OCI-LY3 (cell line): Measurements from ENCODE around the gene EPS15.

ENCODE experiments used
- CTCF ChIP-seq: fragments of 200-600, 300-600 bp; sonication (generic); IDR thresholded peaks from 2 replicates; pipeline ENCODE4 v1.5.1; 2014; ENCODE audit warnings: antibody characterized with exemption, low read length, low read depth
- EZH2phosphoT487 ChIP-seq: fragments of 200-600 bp; shearing (Covaris generic); IDR thresholded peaks from 2 replicates; pipeline ENCODE4 v1.6.1; 2018; ENCODE audit warnings: antibody characterized with exemption, mixed run types, low read depth

GRCh38 chr1:51472359-51472758, 46.7 kb downstream of the EPS15 start:
- no peak for TF ChIP-seq CTCF
- no peak for TF ChIP-seq EZH2phosphoT487
